HG02610 (cell line): ENCODE results near the gene SFTPD.
A peak's percentile ranks its signal among the peaks of the same experiment; 100 is the strongest.
"Not testable (repeated sequence)": the region's sequence is repeated elsewhere in the genome, so short reads cannot be mapped to it uniquely, and the experiment has no call there.

ENCODE experiments used
- ATAC-seq: cut with Tn5 transposase; IDR thresholded peaks from one replicate; pipeline ENCODE4 v1.9.1; 2021; ENCODE audit warnings: mild to moderate bottlenecking, moderate library complexity; ENCODE audit not compliant: unreplicated experiment

SFTPD gene

GRCh38 chr10:79948976-79949722 lies at the start of gene SFTPD:
Gene SFTPD (minus strand): TSS chr10:79949105. CDS start chr10:79946659, 2,446 bp downstream.
- no peak for ATAC-seq

- no peak for ATAC-seq
Observed at GRCh38 chr10:79995979-79996634, 47.2 kb upstream of the SFTPD start.

- ATAC-seq = no peak
Observed at GRCh38 chr10:79994556-79994955, 45.7 kb upstream of the SFTPD start.

DNA sequence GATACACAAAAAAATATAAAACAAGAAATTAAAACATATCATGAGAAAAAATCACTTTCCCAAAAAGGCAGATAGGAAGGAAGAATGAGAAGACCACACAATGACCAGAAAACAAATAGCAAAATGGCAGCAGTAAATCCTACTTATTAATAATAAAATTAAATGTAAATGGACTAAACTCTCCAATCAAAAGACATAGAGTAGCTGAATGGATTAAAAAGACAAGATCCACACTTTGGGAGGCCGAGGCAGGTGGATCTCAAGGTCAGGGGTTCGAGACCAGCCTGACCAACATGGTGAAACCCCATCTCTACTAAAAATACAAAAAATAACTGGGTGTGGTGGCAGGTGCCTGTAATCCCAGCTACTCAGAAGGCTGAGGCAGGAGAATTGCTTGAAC lies 39.3 kb upstream of the SFTPD start:
- ATAC-seq = not testable (repeated sequence)

- not testable (repeated sequence) for ATAC-seq
Observed at GRCh38 chr10:79986661-79987060, 37.8 kb upstream of the SFTPD start.

DNA sequence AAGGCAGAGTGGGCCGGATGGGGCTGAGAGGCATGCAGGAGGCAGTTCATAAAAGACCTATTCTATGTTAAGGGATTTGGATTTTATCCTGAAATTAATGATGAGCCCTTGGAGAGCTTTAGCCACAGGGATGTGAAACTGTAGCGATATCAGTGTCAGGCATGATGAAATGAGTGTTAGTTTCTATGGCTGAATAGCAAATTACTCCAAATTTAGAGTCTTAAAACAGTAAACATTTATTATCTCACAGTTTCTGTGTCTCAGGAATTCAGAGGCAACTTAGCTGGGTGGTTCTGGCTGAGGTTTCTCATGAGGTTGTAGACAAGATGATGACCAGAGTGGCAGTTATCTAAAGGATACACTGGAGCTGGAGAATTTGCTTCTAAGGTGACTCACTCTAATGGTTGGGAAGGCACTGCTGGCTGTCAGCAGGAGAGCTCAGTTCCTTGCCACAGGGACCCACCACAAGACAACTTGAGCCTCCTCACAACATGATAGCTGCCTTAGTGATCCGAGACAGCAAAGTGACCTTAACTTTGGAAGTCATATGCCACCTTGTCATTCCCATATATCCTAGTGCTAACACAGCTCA lies 36.7 kb upstream of the SFTPD start:
- ATAC-seq = no peak

- ATAC-seq = peak; percentile 57
Observed at GRCh38 chr10:79984851-79985250, 35.9 kb upstream of the SFTPD start.

- ATAC-seq = no peak
Observed at GRCh38 chr10:79983286-79983909, 34.5 kb upstream of the SFTPD start.

DNA sequence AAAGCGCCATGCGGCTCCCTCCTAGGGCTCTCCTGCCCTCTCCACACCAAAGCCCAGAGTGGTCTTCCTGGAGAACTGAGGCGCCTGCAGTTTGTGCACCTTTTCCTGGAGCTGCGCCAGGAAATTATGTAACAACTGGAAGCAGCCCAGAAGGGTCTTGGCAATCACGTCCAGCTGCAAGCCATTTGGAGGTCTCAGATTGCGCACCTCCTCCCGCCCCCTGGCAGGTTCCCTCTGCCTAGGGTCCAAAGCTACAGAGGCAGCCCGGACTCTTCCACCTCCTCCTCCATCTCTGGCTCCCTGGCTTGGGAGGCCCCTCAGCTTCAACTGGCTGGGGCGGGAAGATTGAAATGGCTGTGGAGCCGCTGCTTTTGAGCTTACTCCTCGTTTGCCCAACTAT lies 34.0 kb upstream of the SFTPD start:
- no peak for ATAC-seq

- ATAC-seq = no peak
Observed at GRCh38 chr10:79982362-79982800, 33.5 kb upstream of the SFTPD start.

DNA sequence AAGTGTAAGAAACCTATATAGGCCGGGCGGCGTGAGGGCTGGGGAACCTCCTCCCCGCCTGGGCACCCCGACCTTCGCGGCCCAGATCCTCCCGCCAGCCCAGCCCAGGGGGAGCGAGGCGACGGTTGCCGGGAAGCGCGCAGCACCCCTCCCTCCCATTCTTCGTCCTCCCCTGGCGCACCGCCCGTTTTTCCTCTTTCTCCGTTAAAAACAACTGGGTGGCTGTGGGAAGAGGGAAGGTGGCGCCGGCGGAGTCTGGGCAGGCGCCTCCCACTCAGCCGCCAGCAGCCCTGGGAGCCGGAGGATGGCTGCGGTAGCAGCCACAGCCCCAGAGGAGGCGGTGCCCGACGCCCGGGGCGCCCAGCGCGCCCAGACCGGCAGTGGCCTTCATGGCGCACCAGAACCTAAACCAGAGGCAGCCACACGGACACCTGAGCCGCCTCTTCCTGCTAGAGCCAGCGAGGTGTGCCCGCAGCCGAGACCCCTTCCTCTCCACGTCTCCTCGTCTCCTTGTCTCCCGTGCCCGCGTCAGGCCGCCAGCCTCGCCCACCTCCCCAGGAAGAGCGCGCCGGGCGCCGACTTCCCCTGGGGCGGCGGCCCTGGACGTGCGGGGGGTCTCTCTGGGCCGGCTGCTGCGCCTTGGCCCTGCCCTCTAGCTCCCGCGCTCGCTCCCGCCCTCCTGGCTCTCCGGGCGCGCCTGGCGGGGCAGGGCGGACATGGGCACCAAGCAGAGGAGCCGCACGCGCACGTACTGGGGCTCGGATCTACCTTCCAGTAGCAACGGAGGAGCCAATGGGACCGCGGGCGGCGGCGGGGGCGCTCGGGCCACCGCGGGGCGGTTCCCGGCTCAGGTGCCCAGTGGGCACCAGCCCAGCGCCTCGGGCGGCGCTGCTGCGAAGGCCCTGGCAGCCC lies 32.8 kb upstream of the SFTPD start:
- ATAC-seq = no peak

DNA sequence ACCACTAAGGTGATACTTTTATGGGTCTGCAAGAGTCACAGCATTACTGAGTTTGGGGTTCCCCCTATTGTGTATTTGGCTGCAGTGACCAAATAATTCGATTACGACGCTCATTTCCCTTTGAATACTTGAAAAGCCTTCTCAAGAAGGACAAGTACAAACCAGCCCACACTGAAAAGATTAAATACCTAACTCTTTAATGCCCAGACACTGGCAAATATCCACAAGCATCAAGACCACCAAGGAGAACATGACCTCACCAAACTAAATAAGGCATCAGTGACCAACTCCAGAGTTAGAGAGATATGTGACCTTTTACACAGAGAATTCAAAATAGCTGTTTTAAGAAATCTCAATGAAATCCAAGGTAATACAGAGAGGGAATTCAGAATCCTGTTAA lies 31.8 kb upstream of the SFTPD start:
- ATAC-seq = no peak

DNA sequence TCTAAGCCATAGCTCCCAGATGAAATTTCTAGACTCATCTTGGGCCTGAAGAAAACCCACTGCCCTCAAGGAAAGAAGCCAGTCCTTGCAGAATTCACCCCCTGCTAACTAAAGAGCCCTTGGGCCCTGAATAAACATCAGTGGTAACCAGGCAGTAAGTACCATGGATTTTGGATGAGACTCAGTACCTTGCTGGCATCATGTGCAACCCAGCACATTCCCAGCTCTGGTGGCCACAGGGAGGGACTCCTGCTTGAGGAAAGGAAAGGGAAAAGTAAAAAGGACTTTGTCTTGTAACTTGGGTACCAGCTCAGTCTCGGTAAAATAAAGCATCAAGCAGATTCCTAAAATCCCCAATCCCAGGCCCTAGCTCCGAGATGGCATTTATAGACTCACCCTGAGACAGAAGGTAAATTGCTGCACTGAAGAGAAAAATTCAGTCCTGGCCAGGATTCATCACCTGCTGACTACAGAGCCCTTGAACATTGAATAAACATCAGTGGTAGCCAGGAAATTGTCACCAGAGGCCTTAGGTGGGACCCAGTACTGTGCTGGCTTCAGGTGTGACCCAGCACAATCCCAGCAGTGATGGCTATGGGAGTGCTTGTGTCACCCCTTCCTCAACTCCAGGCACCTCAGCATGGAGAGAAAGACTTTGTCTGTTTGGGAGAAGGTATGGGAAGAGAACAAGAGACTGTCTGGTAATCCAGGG lies 31.2 kb upstream of the SFTPD start:
- ATAC-seq = no peak

DNA sequence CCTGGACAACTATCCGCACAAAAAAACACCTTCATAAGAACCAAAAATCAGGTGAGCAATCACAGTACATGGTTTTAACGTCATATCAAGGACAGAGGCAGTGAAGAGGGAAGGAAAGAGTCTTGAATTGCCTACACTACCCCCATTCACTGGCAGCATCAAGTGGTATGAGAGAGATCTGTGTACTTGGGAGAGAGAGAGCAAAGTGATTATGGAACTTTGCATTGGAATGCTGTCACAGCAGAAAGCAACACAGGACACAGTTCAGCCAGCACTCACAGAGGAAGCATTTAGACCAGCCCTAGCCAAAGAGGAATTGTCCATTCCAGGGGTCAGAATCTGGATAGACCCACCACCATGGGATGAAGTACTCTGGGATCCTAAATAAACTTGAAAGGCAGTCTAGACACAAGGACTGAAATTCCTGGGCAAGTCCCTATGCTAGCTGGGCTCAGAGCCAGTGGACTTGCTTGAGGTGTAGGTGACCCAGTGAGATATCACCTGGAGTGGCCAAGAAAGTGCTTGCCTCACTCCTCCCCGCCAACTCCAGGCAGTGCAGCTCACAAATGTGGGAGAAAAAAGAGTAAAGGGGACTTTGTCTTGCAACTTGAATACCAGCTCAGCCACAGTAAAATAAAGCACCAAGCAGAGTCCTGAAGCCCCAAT lies 30.5 kb upstream of the SFTPD start:
- ATAC-seq = no peak

DNA sequence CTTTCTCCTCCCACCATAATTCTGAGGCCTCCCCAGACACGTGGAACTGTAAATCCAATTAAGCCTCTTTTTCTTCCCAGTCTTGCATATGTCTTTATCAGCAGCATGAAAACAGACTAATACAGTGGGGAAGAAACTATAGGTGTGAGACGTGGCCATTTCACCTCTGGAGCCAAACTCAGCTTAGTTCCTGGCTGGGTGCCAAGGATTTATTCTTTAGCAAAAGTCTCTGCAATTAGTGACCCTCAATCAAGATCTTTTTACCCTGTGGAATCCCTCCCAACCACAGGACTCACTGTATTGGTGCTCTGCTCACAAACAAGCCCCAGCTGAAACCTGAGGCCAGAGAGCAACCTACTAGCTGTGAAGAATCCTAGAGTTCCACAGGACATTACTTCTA lies 28.1 kb upstream of the SFTPD start:
- ATAC-seq = no peak

- no peak for ATAC-seq
Observed at GRCh38 chr10:79970062-79970461, 21.2 kb upstream of the SFTPD start.

GRCh38 chr10:79947787-79948424 lies 999 bp downstream of the SFTPD start:
- no peak for ATAC-seq

- no peak for ATAC-seq
Observed at GRCh38 chr10:79947083-79947415, 1.9 kb downstream of the SFTPD start.
